Measurements from ENCODE around the gene SPPL3. TPM values are rescaled to one million over a fixed set of nuclear protein-coding genes. Genes with fewer than 3 reads are reported as not detected.

The SPPL3 gene
- total and polyA plus RNA-seq, 7 donors, result 7.3 to 24.2 (median 17.5) TPM

DNA sequence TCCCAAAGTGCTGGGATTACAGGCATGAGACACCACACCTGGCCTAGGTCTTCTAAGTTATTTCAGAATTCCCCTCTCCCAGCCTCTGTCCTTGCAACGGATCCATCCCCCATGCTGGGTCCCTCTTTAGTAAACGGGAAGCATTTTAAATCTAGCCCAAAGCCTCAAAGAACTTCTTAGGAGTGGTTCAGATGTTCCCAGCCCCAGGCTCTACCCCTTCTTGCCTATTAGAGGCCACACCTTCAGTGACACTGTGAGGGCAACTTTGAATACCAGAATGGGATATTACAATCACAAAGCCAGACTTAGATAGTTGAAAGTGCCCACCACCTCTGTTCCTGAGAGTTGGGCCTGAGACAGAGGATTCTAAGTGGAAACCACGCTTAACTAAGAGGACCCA is 18.1 kb upstream of the SPPL3 start:
- Histone ChIP-seq H3K9me3 (peaks cover 9% of the 10 kb centered on the region), H3K4me3 (no peak overlapping the region), H3K36me3 (ENCODE audit: insufficient read depth in 1 of 2, low read depth in 1 of 2) (no peaks in the 10 kb centered on the region), H3K27me3 (ENCODE audit: insufficient read depth in 3 of 3, low read length in 2 of 3) (no peaks in the 10 kb centered on the region), H3K27ac (no peak overlapping the region), H3K4me1 (no peaks in the 10 kb centered on the region)
- ATAC-seq (no peak), DNase-seq (no peak)
- intact Hi-C loops (cut with DNase I), result no loop called here
- WGBS, 3 donors, result 52 to 58% (median 57%) methylated on average over 3 of the region's 3 CpGs
- TF ChIP-seq, protein P1, sequence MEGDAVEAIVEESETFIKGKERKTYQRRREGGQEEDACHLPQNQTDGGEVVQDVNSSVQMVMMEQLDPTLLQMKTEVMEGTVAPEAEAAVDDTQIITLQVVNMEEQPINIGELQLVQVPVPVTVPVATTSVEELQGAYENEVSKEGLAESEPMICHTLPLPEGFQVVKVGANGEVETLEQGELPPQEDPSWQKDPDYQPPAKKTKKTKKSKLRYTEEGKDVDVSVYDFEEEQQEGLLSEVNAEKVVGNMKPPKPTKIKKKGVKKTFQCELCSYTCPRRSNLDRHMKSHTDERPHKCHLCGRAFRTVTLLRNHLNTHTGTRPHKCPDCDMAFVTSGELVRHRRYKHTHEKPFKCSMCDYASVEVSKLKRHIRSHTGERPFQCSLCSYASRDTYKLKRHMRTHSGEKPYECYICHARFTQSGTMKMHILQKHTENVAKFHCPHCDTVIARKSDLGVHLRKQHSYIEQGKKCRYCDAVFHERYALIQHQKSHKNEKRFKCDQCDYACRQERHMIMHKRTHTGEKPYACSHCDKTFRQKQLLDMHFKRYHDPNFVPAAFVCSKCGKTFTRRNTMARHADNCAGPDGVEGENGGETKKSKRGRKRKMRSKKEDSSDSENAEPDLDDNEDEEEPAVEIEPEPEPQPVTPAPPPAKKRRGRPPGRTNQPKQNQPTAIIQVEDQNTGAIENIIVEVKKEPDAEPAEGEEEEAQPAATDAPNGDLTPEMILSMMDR (IDR thresholded peaks at IDR 0.05), result no peak

DNA sequence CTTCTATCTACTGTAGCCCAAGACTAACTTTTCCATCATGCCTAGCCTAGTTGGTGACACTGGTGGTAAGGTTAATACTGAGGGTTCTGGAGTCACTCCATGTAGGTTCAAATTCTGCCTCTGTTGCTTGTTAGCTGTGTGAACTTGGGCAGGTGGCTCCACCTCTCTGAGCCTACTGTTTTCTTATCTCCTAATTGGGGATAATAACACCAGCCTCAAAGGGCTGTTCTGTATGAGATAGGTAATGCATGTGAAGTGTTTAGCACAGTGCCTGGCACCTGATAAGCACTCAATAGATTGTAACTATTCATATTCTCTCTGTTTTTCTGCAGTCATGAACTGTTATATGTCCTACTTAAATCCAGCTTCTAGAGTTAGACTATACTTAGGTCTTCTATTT is 17.5 kb upstream of the SPPL3 start:
- DNase-seq (no peak), ATAC-seq (no peak)
- Histone ChIP-seq H3K27me3 (ENCODE audit: insufficient read depth in 3 of 3, low read length in 2 of 3) (no peaks in the 10 kb centered on the region), H3K36me3 (ENCODE audit: insufficient read depth in 1 of 2, low read depth in 1 of 2) (no peaks in the 10 kb centered on the region), H3K4me3 (no peak overlapping the region), H3K9me3 (peaks cover 9% of the 10 kb centered on the region), H3K4me1 (no peaks in the 10 kb centered on the region), H3K27ac (no peak overlapping the region)
- intact Hi-C loops (cut with DNase I), result no loop called here
- TF ChIP-seq, protein P1 (IDR thresholded peaks at IDR 0.05), result no peak

DNA sequence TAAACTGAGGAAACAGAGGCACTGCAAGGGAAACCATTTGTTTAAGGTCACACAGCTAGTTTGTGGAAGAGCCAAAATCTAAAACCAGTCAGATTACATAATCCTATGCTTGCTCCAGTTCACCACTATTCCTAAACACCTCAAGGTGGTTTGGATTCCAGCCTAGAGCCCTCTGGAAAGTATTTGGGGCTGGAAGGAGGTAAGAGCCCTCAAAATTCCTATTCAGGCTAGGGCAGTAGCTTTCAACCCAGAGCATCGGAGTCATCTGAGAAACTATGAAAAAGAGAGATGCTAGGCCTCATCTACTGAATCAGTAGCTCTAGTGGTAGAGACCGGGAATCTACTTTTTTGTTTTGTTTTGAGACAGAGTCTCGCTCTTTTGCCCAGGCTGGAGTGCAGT is 16.0 kb upstream of the SPPL3 start:
- DNase-seq, result no peak
- H3K9me3 ChIP-seq, result peaks cover 9% of the 10 kb centered on the region
- no peak overlapping the region for H3K4me3 ChIP-seq
- intact Hi-C loops (cut with DNase I), result no loop called here
- TF ChIP-seq, protein P1 (IDR thresholded peaks at IDR 0.05), result no peak
- H3K36me3 ChIP-seq (ENCODE audit: insufficient read depth in 1 of 2, low read depth in 1 of 2), result no peaks in the 10 kb centered on the region
- H3K27me3 ChIP-seq (ENCODE audit: insufficient read depth in 3 of 3, low read length in 2 of 3), result no peaks in the 10 kb centered on the region
- 81 to 87% (median 85%) methylated on average over 3 of the region's 3 CpGs for WGBS, 3 donors
- no peak for ATAC-seq
- H3K27ac ChIP-seq, result no peak overlapping the region
- no peaks in the 10 kb centered on the region for H3K4me1 ChIP-seq

DNA sequence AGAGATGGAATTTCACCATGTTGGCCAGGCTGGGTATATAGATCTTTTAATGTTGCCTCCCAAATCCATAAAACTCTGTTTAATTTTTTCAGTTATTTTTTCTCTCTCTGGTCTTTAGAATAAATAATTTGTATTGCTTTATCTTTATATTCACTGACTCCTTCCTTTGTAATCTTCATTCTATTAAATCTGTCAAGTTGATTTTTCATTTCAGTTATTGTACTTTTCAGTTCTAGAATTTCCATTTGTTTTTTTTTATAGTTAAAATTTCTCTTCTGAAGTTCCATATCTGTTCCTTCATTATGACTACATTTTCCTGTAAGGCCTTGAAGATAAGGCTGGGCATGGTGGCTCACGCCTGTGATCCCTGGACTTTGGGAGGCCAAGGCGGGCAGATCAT is 13.6 kb upstream of the SPPL3 start:
- Histone ChIP-seq H3K27ac (no peak overlapping the region), H3K36me3 (ENCODE audit: insufficient read depth in 1 of 2, low read depth in 1 of 2) (no peaks in the 10 kb centered on the region), H3K4me3 (no peak overlapping the region), H3K9me3 (peaks cover 9% of the 10 kb centered on the region), H3K27me3 (ENCODE audit: insufficient read depth in 3 of 3, low read length in 2 of 3) (no peaks in the 10 kb centered on the region), H3K4me1 (no peaks in the 10 kb centered on the region)
- TF ChIP-seq, protein P1 (IDR thresholded peaks at IDR 0.05), result no peak
- 93 to 98% (median 95%) methylated on average over 2 of the region's 2 CpGs for WGBS, 3 donors
- DNase-seq, result no peak
- intact Hi-C loops (cut with DNase I), result no loop called here
- ATAC-seq, result no peak

DNA sequence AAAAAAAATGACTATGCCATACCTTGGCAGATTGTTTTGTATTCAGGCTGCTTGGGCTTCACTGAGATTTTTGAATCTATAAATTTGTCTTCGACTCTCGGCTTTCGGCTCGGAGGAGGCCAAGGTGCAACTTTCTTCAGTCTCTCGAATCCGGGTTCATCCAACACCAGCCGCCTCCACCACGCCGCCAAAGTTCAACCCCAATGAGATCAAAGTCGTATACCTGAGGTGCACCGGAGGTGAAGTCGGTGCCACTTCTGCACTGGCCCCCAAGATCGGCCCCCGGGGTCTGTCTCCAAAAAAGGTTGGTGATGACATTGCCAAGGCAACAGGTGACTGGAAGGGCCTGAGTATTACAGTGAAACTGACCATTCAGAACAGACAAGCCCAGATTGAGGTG is 12.4 kb upstream of the SPPL3 start:
- Histone ChIP-seq H3K4me3 (no peak overlapping the region), H3K27me3 (ENCODE audit: insufficient read depth in 3 of 3, low read length in 2 of 3) (no peaks in the 10 kb centered on the region), H3K4me1 (no peaks in the 10 kb centered on the region), H3K27ac (no peak overlapping the region), H3K36me3 (ENCODE audit: insufficient read depth in 1 of 2, low read depth in 1 of 2) (no peaks in the 10 kb centered on the region), H3K9me3 (peaks cover 9% of the 10 kb centered on the region)
- 95 to 96% (median 96%) methylated on average over 14 of the region's 14 CpGs for WGBS, 3 donors
- no peak for DNase-seq
- intact Hi-C loops (cut with DNase I), result no loop called here
- no peak for ATAC-seq
- TF ChIP-seq, protein P1 (IDR thresholded peaks at IDR 0.05), result no peak
